Stomach smooth muscle (tissue), 2 donors: ENCODE data around the gene SPINK1.
A peak's percentile ranks its signal among the peaks of the same experiment; 100 is the strongest.

Experiments
- H3K27ac ChIP-seq: one replicate; pipeline ENCODE4 v1.7.0; 2013; ENCODE audit warnings: mild to moderate bottlenecking, low read length, inconsistent platforms
- H3K27me3 ChIP-seq, 2 donors: one replicate each; pipeline ENCODE4 v1.7.0; 2013; ENCODE audit warnings: low read length in 2 of 2; ENCODE audit not compliant: insufficient read depth in 2 of 2, control insufficient read depth in 1 of 2
- H3K36me3 ChIP-seq, 2 donors: one replicate each; pipeline ENCODE4 v1.7.0; 2013; ENCODE audit warnings: low read length in 2 of 2; ENCODE audit not compliant: control insufficient read depth in 2 of 2, insufficient read depth in 2 of 2
- H3K4me1 ChIP-seq: one replicate; pipeline ENCODE4 v1.7.0; 2013; ENCODE audit warnings: low read length; ENCODE audit not compliant: control insufficient read depth, insufficient read depth
- H3K4me3 ChIP-seq, 2 donors: one replicate each; pipeline ENCODE4 v1.7.0; 2013; ENCODE audit warnings: low read length in 2 of 2
- H3K9ac ChIP-seq, 2 donors: one replicate each; pipeline ENCODE4 v1.7.0; 2013; ENCODE audit warnings: low read length in 2 of 2, mild to moderate bottlenecking in 1 of 2
- H3K9me3 ChIP-seq, 2 donors: one replicate each; pipeline ENCODE4 v1.7.0; 2013; ENCODE audit warnings: low read length in 2 of 2; ENCODE audit not compliant: control insufficient read depth in 2 of 2
- donor health status: healthy.
- donor health status: Pancreatic carcinoma.

SPINK1 gene

DNA sequence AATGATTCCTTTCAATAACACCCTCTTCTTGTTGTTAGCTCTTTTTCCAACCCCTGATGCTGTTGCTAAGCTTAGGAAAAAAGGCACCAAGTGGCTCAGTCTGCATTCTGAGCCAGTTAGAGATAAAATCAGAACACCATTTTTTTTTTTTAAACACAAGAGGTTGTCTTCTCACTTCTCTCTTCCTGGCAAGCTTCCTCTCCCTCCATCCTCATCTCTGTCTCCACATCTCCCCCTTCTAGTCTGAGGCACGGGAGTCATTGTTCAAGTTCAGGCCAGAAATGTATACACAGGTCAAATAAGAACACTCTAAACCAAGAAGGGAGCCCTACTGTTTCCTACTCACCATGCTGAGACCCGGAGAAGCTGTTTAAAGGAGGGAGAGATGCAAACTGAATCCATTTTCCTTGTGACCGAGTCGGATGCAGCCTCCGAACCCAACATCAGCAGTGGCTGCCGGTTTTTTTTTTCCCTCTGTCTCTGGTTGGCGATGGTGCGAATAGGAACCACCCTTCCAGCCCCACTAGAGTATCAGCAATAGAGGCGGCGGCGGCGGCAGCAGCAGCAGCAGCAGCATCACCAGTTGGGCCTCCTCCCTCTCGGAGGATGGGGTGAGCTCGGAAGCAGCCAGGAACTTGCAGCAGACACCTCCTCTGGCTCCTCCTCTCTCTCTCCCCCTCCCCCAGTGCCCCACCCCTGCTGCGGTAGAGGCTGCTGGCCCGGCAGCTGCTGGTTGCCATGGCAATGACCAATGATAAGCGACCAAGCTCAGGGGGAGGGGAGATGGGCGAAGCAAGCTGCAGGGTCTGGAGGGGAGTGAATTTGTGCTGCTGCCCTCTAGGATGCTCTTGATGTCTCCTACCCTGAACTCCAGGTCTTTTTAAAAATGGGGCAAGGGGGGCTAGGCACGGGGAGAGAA is 49.1 kb downstream of the SPINK1 start, which contains the start of gene JAKMIP2:
Gene JAKMIP2, minus strand, starts transcription at position 619 of the 919 bp plus-strand sequence. CDS start 110,922 bp downstream, outside the sequence.
- Histone ChIP-seq H3K4me1 (no peaks in the 10 kb centered on the region), H3K9ac (peak within 1 kb of the TSS; percentile 51 to 54), H3K27ac (peak within 1 kb of the TSS; percentile 42), H3K4me3 (peak within 1 kb of the TSS; percentile 66 to 72), H3K9me3 (no peaks in the 10 kb centered on the region), H3K27me3 (no peaks in the 10 kb centered on the region), H3K36me3 (no peaks in the 10 kb centered on the region)

GRCh38 chr5:147780924-147781573 is 50.4 kb downstream of the SPINK1 start:
- H3K9ac ChIP-seq = peak overlapping the region in 1 of 2 donors; percentile 37
- no peaks in the 10 kb centered on the region for H3K27me3 ChIP-seq
- no peaks in the 10 kb centered on the region for H3K36me3 ChIP-seq
- H3K27ac ChIP-seq = peak overlapping the region; percentile 31
- peak overlapping the region in 1 of 2 donors; percentile 72 for H3K4me3 ChIP-seq
- H3K4me1 ChIP-seq = no peaks in the 10 kb centered on the region
- peaks cover 0 to 2% of the 10 kb centered on the region in 2 donors for H3K9me3 ChIP-seq

DNA sequence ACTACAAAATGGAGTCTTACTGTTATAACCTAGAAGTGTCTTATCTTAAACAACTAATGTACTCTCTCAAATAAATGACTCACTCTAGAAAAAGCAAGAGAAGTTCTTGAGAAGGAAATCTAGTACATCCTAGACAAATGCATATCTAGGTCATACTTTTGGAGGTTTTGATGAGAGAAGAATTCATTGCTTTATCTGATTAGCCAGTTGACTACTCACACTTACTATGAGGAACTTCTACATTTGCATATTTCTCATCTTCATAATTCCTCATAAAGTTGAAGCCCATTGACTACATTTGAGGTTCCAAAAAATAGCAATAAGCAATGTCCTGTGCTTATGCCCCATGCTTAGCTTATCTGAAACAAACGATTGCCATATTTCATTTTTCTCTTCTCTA is 51.8 kb downstream of the SPINK1 start:
- no peak overlapping the region for H3K9ac ChIP-seq
- H3K36me3 ChIP-seq = no peaks in the 10 kb centered on the region
- H3K27me3 ChIP-seq = no peaks in the 10 kb centered on the region
- H3K9me3 ChIP-seq = peaks cover 0 to 3% of the 10 kb centered on the region in 2 donors
- no peaks in the 10 kb centered on the region for H3K4me1 ChIP-seq
- no peak overlapping the region for H3K27ac ChIP-seq
- no peak overlapping the region for H3K4me3 ChIP-seq

DNA sequence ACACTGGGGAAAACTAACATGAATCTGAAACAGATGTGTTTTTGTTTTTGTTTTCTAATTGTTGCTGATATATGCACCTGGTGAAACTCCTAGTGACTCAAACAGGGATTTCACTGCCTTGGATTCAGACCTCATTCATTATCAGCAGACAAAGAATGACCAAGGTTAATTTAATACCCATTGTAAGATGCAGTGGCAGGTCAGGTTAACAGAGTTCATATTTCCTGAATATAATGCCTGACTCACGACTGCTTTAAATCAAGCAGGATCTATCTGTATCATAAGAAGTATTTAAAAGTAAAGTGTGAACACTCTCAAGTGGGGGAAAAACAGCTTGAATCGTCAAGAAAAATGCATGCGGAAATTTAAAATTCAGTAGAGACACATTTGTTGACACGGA is 54.5 kb downstream of the SPINK1 start:
- Histone ChIP-seq H3K9me3 (peaks cover 0 to 3% of the 10 kb centered on the region in 2 donors), H3K4me3 (no peak overlapping the region), H3K27me3 (no peaks in the 10 kb centered on the region), H3K27ac (no peak overlapping the region), H3K36me3 (no peaks in the 10 kb centered on the region), H3K9ac (no peak overlapping the region), H3K4me1 (no peaks in the 10 kb centered on the region)
